BLaER1 (cell line): Measurements from ENCODE around the gene CSTF2.
"Not testable (repeated sequence)": the region's sequence is repeated elsewhere in the genome, so short reads cannot be mapped to it uniquely, and the experiment has no call there.

ENCODE experiments used
- H3K27ac ChIP-seq: shearing (Covaris generic); formaldehyde crosslinking; 2 replicates; pipeline ENCODE4 v1.8.1; 2022
- H3K27me3 ChIP-seq: shearing (Covaris generic); formaldehyde crosslinking; 2 replicates; pipeline ENCODE4 v1.8.1; 2022
- H3K36me3 ChIP-seq: shearing (Covaris generic); formaldehyde crosslinking; 2 replicates; pipeline ENCODE4 v1.8.1; 2022
- H3K4me1 ChIP-seq: shearing (Covaris generic); formaldehyde crosslinking; 2 replicates; pipeline ENCODE4 v1.8.1; 2022
- H3K4me2 ChIP-seq: shearing (Covaris generic); formaldehyde crosslinking; 2 replicates; pipeline ENCODE4 v1.8.1; 2022
- H3K4me3 ChIP-seq: shearing (Covaris generic); formaldehyde crosslinking; 2 replicates; pipeline ENCODE4 v1.8.1; 2022
- H3K9ac ChIP-seq: shearing (Covaris generic); formaldehyde crosslinking; 2 replicates; pipeline ENCODE4 v1.8.1; 2022
- H3K9me3 ChIP-seq: shearing (Covaris generic); formaldehyde crosslinking; 2 replicates; pipeline ENCODE4 v1.8.1; 2022
- H4K20me1 ChIP-seq: shearing (Covaris generic); formaldehyde crosslinking; 2 replicates; pipeline ENCODE4 v1.8.1; 2022
- Cebpa-rat ChIP-seq: shearing (Covaris generic); IDR thresholded peaks from 2 replicates; pipeline ENCODE4 v1.8.1; 2022

CSTF2 gene

GRCh38 chrX:100819837-100820666, at the start of gene CSTF2:
CSTF2 (plus strand) TSS chrX:100820391; CDS start chrX:100820417, 26 bp downstream.
- H3K9me3 ChIP-seq: no peaks in the 10 kb centered on the region
- H3K27ac ChIP-seq: peak within 1 kb of the TSS; percentile 70
- H3K4me3 ChIP-seq: peak within 1 kb of the TSS; percentile 71
- no peak for TF ChIP-seq Cebpa-rat
- H3K9ac ChIP-seq: peak within 1 kb of the TSS; percentile 70; the same call in 1 of the 2 replicates
- no peaks in the 10 kb centered on the region for H3K27me3 ChIP-seq
- H3K4me1 ChIP-seq: peaks cover 5% of the 10 kb centered on the region; the same call in 1 of the 2 replicates
- H3K36me3 ChIP-seq: peaks cover 16% of the 10 kb centered on the region
- H4K20me1 ChIP-seq: no peaks in the 10 kb centered on the region
- H3K4me2 ChIP-seq: peak within 1 kb of the TSS; percentile 74

- H3K36me3 ChIP-seq, H3K9me3 ChIP-seq, H3K27me3 ChIP-seq, H3K4me3 ChIP-seq, H3K9ac ChIP-seq, H3K4me1 ChIP-seq, H3K27ac ChIP-seq, H3K4me2 ChIP-seq, H4K20me1 ChIP-seq: not testable (repeated sequence)
Measured at GRCh38 chrX:100796371-100796770, 23.8 kb upstream of the CSTF2 start.

GRCh38 chrX:100797359-100797758, 22.8 kb upstream of the CSTF2 start:
- Histone ChIP-seq H3K27ac (no peak overlapping the region), H3K27me3 (no peaks in the 10 kb centered on the region), H3K36me3 (no peaks in the 10 kb centered on the region), H3K4me3 (no peak overlapping the region), H3K4me1 (no peaks in the 10 kb centered on the region), H3K9me3 (no peaks in the 10 kb centered on the region), H3K4me2 (no peak overlapping the region), H3K9ac (no peak overlapping the region), H4K20me1 (no peaks in the 10 kb centered on the region)
- peak; percentile 24; the same call in 1 of the 2 replicates for TF ChIP-seq Cebpa-rat

GRCh38 chrX:100798484-100799214, 21.5 kb upstream of the CSTF2 start:
- no peak overlapping the region for H3K9ac ChIP-seq
- no peaks in the 10 kb centered on the region for H3K36me3 ChIP-seq
- TF ChIP-seq Cebpa-rat: no peak
- H3K4me3 ChIP-seq: no peak overlapping the region
- H3K27me3 ChIP-seq: no peaks in the 10 kb centered on the region
- H4K20me1 ChIP-seq: no peaks in the 10 kb centered on the region
- H3K9me3 ChIP-seq: no peaks in the 10 kb centered on the region
- H3K4me2 ChIP-seq: no peak overlapping the region
- H3K4me1 ChIP-seq: no peaks in the 10 kb centered on the region
- no peak overlapping the region for H3K27ac ChIP-seq

- Histone ChIP-seq H3K4me3 (no peak overlapping the region), H3K4me1 (no peaks in the 10 kb centered on the region), H3K27ac (no peak overlapping the region), H3K4me2 (no peak overlapping the region), H3K27me3 (no peaks in the 10 kb centered on the region), H4K20me1 (no peaks in the 10 kb centered on the region), H3K36me3 (no peaks in the 10 kb centered on the region), H3K9ac (no peak overlapping the region), H3K9me3 (no peaks in the 10 kb centered on the region; the same call in 1 of the 2 replicates)
- TF ChIP-seq Cebpa-rat: no peak
Measured at GRCh38 chrX:100802843-100803242, 17.3 kb upstream of the CSTF2 start.

- no peak overlapping the region for H3K27ac ChIP-seq
- H3K4me1 ChIP-seq: no peaks in the 10 kb centered on the region
- no peak overlapping the region for H3K9ac ChIP-seq
- no peak overlapping the region for H3K4me3 ChIP-seq
- no peaks in the 10 kb centered on the region; the same call in 1 of the 2 replicates for H3K9me3 ChIP-seq
- no peak overlapping the region for H3K4me2 ChIP-seq
- H4K20me1 ChIP-seq: no peaks in the 10 kb centered on the region
- no peaks in the 10 kb centered on the region for H3K27me3 ChIP-seq
- TF ChIP-seq Cebpa-rat: no peak
- H3K36me3 ChIP-seq: no peaks in the 10 kb centered on the region
Measured at GRCh38 chrX:100804780-100805179, 15.4 kb upstream of the CSTF2 start.

- not testable (repeated sequence) for H3K9me3 ChIP-seq, H3K36me3 ChIP-seq, H4K20me1 ChIP-seq, H3K4me2 ChIP-seq, H3K4me1 ChIP-seq, H3K27me3 ChIP-seq, H3K4me3 ChIP-seq, H3K27ac ChIP-seq, H3K9ac ChIP-seq
Measured at GRCh38 chrX:100808265-100808664, 11.9 kb upstream of the CSTF2 start.

GRCh38 chrX:100812216-100813158, 7.7 kb upstream of the CSTF2 start:
- no peaks in the 10 kb centered on the region for H3K36me3 ChIP-seq
- H3K4me3 ChIP-seq: no peak overlapping the region
- no peak overlapping the region for H3K9ac ChIP-seq
- H3K4me2 ChIP-seq: no peak overlapping the region
- H4K20me1 ChIP-seq: no peaks in the 10 kb centered on the region
- no peak for TF ChIP-seq Cebpa-rat
- H3K4me1 ChIP-seq: no peaks in the 10 kb centered on the region
- H3K27me3 ChIP-seq: no peaks in the 10 kb centered on the region
- H3K9me3 ChIP-seq: no peaks in the 10 kb centered on the region
- H3K27ac ChIP-seq: no peak overlapping the region

GRCh38 chrX:100817340-100817739, 2.9 kb upstream of the CSTF2 start:
- Histone ChIP-seq H3K4me1 (peaks cover 5% of the 10 kb centered on the region; the same call in 1 of the 2 replicates), H3K9ac (no peak overlapping the region), H3K9me3 (no peaks in the 10 kb centered on the region), H3K4me2 (no peak overlapping the region), H3K27me3 (no peaks in the 10 kb centered on the region), H3K27ac (no peak overlapping the region), H4K20me1 (no peaks in the 10 kb centered on the region), H3K36me3 (no peaks in the 10 kb centered on the region), H3K4me3 (no peak overlapping the region)
- no peak for TF ChIP-seq Cebpa-rat
